Lung microvascular endothelial cell (primary cell): Measurements from ENCODE around the gene DNAH6. TPM values are rescaled to one million over a fixed set of nuclear protein-coding genes. Genes with fewer than 3 reads are reported as not detected.

ENCODE experiments used
- DNase-seq, 2 donors: peaks; one replicate each; pipeline versions ENCODE4 v3.0.0 to v3.0.0-alpha.2; 2010; ENCODE audit warnings: low read depth in 2 of 2
- total RNA-seq: library from RNA; depleted of rRNA; stranded (reverse); fragments of >200 nt; gene quantifications from 2 replicates; pipeline ENCODE4 v1.2.1, GENCODE V29; 2014

DNAH6 gene
- total RNA-seq, 1 donor from 2014 or later: not detected

GRCh38 chr2:84628486-84628885 is 112.2 kb downstream of the DNAH6 start:
- DNase-seq: no peak

- no peak for DNase-seq
Observed at GRCh38 chr2:84629550-84629949, 113.3 kb downstream of the DNAH6 start.

- peak; percentile 44 to 56 for DNase-seq
Observed at GRCh38 chr2:84631047-84631446, 114.7 kb downstream of the DNAH6 start.

GRCh38 chr2:84631985-84632384 is 115.7 kb downstream of the DNAH6 start:
- no peak for DNase-seq

- peak in 1 of 2 donors; percentile 4 for DNase-seq
Observed at GRCh38 chr2:84636080-84636971, 120.0 kb downstream of the DNAH6 start.

- DNase-seq: no peak
Observed at GRCh38 chr2:84639751-84640150, 123.5 kb downstream of the DNAH6 start.

- DNase-seq: no peak
Observed at GRCh38 chr2:84640411-84640810, 124.1 kb downstream of the DNAH6 start.

- no peak for DNase-seq
Observed at GRCh38 chr2:84641021-84641420, 124.7 kb downstream of the DNAH6 start.

- DNase-seq: no peak
Observed at GRCh38 chr2:84643991-84644390, 127.7 kb downstream of the DNAH6 start.

- DNase-seq: no peak
Observed at GRCh38 chr2:84646514-84646913, 130.2 kb downstream of the DNAH6 start.

GRCh38 chr2:84647267-84647666 is 131.0 kb downstream of the DNAH6 start:
- DNase-seq: no peak

- DNase-seq: no peak
Observed at GRCh38 chr2:84649058-84649457, 132.8 kb downstream of the DNAH6 start.

GRCh38 chr2:84649487-84650142 is 133.3 kb downstream of the DNAH6 start:
- DNase-seq: no peak

GRCh38 chr2:84652431-84652830 is 136.1 kb downstream of the DNAH6 start:
- no peak for DNase-seq

- DNase-seq: no peak
Observed at GRCh38 chr2:84653302-84653701, 137.0 kb downstream of the DNAH6 start.

GRCh38 chr2:84654414-84654813 is 138.1 kb downstream of the DNAH6 start:
- no peak for DNase-seq

GRCh38 chr2:84669122-84669521 is 152.8 kb downstream of the DNAH6 start:
- DNase-seq: no peak

GRCh38 chr2:84674099-84674498 is 157.8 kb downstream of the DNAH6 start:
- no peak for DNase-seq

GRCh38 chr2:84674586-84674985 is 158.3 kb downstream of the DNAH6 start:
- no peak for DNase-seq

- DNase-seq: no peak
Observed at GRCh38 chr2:84676295-84676694, 160.0 kb downstream of the DNAH6 start.

- no peak for DNase-seq
Observed at GRCh38 chr2:84678214-84678613, 161.9 kb downstream of the DNAH6 start.

- DNase-seq: no peak
Observed at GRCh38 chr2:84686783-84687476, 170.6 kb downstream of the DNAH6 start.
